ENCODE results near the gene PAK5.

GRCh38 chr20:9572670-9573069, 266.2 kb downstream of the PAK5 start:
- TF ChIP-seq CTCF (IDR thresholded peaks at IDR 0.05; ENCODE audit: low read length), result no peak
- no peak for TF ChIP-seq EZH2 (optimal IDR thresholded peaks at IDR 0.05; ENCODE audit: low read depth, low read length)
- no peak for TF ChIP-seq EZH2phosphoT487 (IDR thresholded peaks at IDR 0.05; ENCODE audit: low read length)
